NCI-H748 (cell line): ENCODE results near the gene EDN1.

Source experiments
- DNase-seq: peaks from one replicate; lab custom pipeline; 2025; ENCODE audit not compliant: unreplicated experiment; lab: John Stamatoyannopoulos, UW

Gene EDN1

DNA sequence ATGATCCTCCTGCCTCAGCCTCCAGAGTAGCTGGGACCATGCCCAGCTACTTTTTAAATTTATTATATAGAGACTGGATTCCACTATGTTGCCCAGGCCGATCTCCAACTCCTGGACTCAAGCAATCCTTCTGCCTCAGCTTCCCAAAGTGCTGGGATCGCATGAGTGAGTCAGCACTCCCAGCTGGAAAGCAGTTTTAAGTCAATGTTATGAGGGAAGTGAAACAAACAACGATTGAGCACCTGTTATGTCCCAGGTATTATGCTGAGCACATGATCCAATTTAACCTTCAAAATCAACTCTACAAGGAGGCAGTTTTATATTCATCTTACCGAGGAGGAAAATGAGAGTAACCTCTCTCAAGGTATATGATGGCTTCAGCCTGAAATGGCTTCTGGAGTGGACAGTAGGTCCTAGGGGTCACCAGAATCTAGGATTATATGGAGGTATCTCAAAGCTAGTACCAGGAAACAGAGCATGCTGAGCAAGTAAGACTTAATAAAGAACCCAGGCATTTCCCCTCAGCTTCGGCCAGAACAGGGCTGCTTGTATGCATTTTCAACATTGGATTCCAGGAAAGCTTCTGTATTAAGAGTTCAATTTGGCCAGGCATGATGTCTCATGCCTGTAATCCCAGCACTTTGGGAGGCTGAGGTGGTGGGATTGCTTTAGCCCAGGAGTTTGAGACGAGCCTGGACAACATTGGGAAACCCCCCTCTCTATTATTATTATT, 55.0 kb downstream of the EDN1 start:
- no peak for DNase-seq

DNA sequence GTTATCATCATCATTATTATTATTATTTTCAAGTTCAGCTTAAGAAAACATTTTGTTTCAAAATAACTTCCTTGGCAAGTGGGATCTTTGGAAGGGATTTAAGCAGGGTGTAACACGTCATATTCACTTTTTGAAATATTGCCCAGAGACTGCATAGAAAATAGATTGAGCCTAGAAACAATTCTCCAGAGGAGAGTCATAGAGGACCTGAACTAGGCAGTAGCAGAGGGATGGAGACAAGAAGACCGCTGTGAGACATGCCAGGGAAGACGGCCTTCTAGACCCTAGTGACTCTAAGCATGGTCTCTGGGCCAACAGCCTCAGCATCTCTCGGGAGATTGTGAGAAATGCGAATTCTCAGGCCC, 55.5 kb downstream of the EDN1 start:
- no peak for DNase-seq
